H9 (cell line): ENCODE data around the gene SULF2. TPM values are rescaled to one million over a fixed set of nuclear protein-coding genes. Genes with fewer than 3 reads are reported as not detected.

Experiments used
- DNase-seq: peaks from one replicate; pipeline ENCODE4 v3.0.0-alpha.2; 2017
- H2AFZ ChIP-seq: one replicate; pipeline ENCODE4 v1.6.1; 2013; ENCODE audit warnings: mild to moderate bottlenecking, low read length, control low read depth, moderate library complexity
- H2AK5ac ChIP-seq: 2 replicates; pipeline ENCODE4 v1.6.1; 2013; ENCODE audit warnings: low read length, control low read depth, mixed read lengths; ENCODE audit not compliant: insufficient read length
- H2BK120ac ChIP-seq: one replicate; pipeline ENCODE4 v1.6.1; 2013; ENCODE audit warnings: low read depth, mild to moderate bottlenecking, low read length, control low read depth, inconsistent platforms; ENCODE audit not compliant: poor library complexity, severe bottlenecking
- H2BK12ac ChIP-seq: 2 replicates; pipeline ENCODE4 v1.6.1; 2013; ENCODE audit warnings: low read length, control low read depth, mixed read lengths, low read depth; ENCODE audit not compliant: insufficient read length
- H2BK15ac ChIP-seq: 2 replicates; pipeline ENCODE4 v1.6.1; 2013; ENCODE audit warnings: low read depth, low read length, control low read depth
- H2BK20ac ChIP-seq: one replicate; pipeline ENCODE4 v1.6.1; 2013; ENCODE audit warnings: low read depth, mild to moderate bottlenecking, low read length, control low read depth, inconsistent platforms; ENCODE audit not compliant: poor library complexity, severe bottlenecking
- H2BK5ac ChIP-seq: 2 replicates; pipeline ENCODE4 v1.6.1; 2013; ENCODE audit warnings: low read length, control low read depth, mixed read lengths; ENCODE audit not compliant: insufficient read length
- H3K14ac ChIP-seq: 2 replicates; pipeline ENCODE4 v1.6.1; 2013; ENCODE audit warnings: low read length, control low read depth; ENCODE audit not compliant: insufficient read depth
- H3K18ac ChIP-seq: 2 replicates; pipeline ENCODE4 v1.6.1; 2013; ENCODE audit warnings: low read depth, mild to moderate bottlenecking, mixed read lengths, low read length, control low read depth; ENCODE audit not compliant: insufficient read length
- H3K23ac ChIP-seq: 2 replicates; pipeline ENCODE4 v1.6.1; 2013; ENCODE audit warnings: low read length, control low read depth, mixed read lengths, low read depth; ENCODE audit not compliant: insufficient read length
- H3K23me2 ChIP-seq: 2 replicates; pipeline ENCODE4 v1.6.1; 2013; ENCODE audit warnings: low read depth, mild to moderate bottlenecking, mixed read lengths, low read length, control low read depth; ENCODE audit not compliant: insufficient read length, poor library complexity, severe bottlenecking
- H3K27ac ChIP-seq: 2 replicates; pipeline ENCODE4 v1.5.1; 2013; ENCODE audit warnings: low read length, control low read depth, mixed read lengths, low read depth; ENCODE audit not compliant: insufficient read length
- H3K27me3 ChIP-seq: 2 replicates; pipeline ENCODE4 v1.6.1; 2013; ENCODE audit warnings: low read length, control low read depth, inconsistent platforms; ENCODE audit not compliant: insufficient read depth
- H3K4ac ChIP-seq: 2 replicates; pipeline ENCODE4 v1.6.1; 2013; ENCODE audit warnings: low read depth, mild to moderate bottlenecking, control low read depth, inconsistent platforms, low read length, moderate library complexity
- H3K4me1 ChIP-seq: 2 replicates; pipeline ENCODE4 v1.6.1; 2013; ENCODE audit warnings: low read length, control low read depth, inconsistent platforms; ENCODE audit not compliant: insufficient read depth
- H3K4me2 ChIP-seq: 2 replicates; pipeline ENCODE4 v1.6.1; 2013; ENCODE audit warnings: low read length, control low read depth, mixed read lengths; ENCODE audit not compliant: insufficient read length, insufficient read depth
- H3K56ac ChIP-seq: 2 replicates; pipeline ENCODE4 v1.6.1; 2013; ENCODE audit warnings: low read depth, mild to moderate bottlenecking, mixed read lengths, low read length, control low read depth; ENCODE audit not compliant: insufficient read length
- H3K79me1 ChIP-seq: 2 replicates; pipeline ENCODE4 v1.6.1; 2013; ENCODE audit warnings: low read depth, mild to moderate bottlenecking, moderate library complexity, low read length, control low read depth, inconsistent platforms; ENCODE audit not compliant: insufficient read depth, poor library complexity, severe bottlenecking
- H3K79me2 ChIP-seq: 2 replicates; pipeline ENCODE4 v1.6.1; 2013; ENCODE audit warnings: low read length, control low read depth, inconsistent platforms; ENCODE audit not compliant: insufficient read depth
- H3K9ac ChIP-seq: 2 replicates; pipeline ENCODE4 v1.6.1; 2013; ENCODE audit warnings: low read length, control low read depth, mixed read lengths; ENCODE audit not compliant: insufficient read length; ENCODE audit errors: extremely low read depth
- H3K9me3 ChIP-seq: one replicate; pipeline ENCODE4 v1.6.1; 2013; ENCODE audit warnings: low read depth, low read length, inconsistent platforms; ENCODE audit not compliant: control insufficient read depth
- H3T11ph ChIP-seq: one replicate; pipeline ENCODE4 v1.6.1; 2013; ENCODE audit warnings: mild to moderate bottlenecking, low read length, control low read depth, inconsistent platforms
- H4K20me1 ChIP-seq: one replicate; pipeline ENCODE4 v1.6.1; 2013; ENCODE audit not compliant: control insufficient read depth, insufficient read length, insufficient read depth
- H4K5ac ChIP-seq: 2 replicates; pipeline ENCODE4 v1.6.1; 2013; ENCODE audit warnings: low read depth, mild to moderate bottlenecking, mixed read lengths, low read length, control low read depth; ENCODE audit not compliant: insufficient read length
- H4K8ac ChIP-seq: replicated peaks from 2 replicates; pipeline ENCODE4 v1.6.1; 2013; ENCODE audit warnings: low read length, control low read depth, mixed read lengths, low read depth; ENCODE audit not compliant: insufficient read length
- H4K91ac ChIP-seq: 2 replicates; pipeline ENCODE4 v1.6.1; 2013; ENCODE audit warnings: low read depth, mild to moderate bottlenecking, moderate library complexity, mixed read lengths, low read length, control low read depth; ENCODE audit not compliant: insufficient read length
- H3K27ac Mint-ChIP-seq, 3 experiments: 2 replicates in 2 of 3; 3 replicates in 1 of 3; pipeline ENCODE4 v1.8.0; 2020 to 2021; ENCODE audit warnings: mixed read lengths in 3 of 3, mild to moderate bottlenecking in 1 of 3, moderate library complexity in 1 of 3
- H3K27me3 Mint-ChIP-seq: 2 replicates; pipeline ENCODE4 v1.8.0; 2021; ENCODE audit warnings: low read depth, mild to moderate bottlenecking, moderate library complexity, mixed read lengths
- H3K36me3 Mint-ChIP-seq, 3 experiments: 2 replicates in 2 of 3; 3 replicates in 1 of 3; pipeline ENCODE4 v1.8.0; 2020 to 2021; ENCODE audit warnings: low read depth in 3 of 3, mixed read lengths in 3 of 3; ENCODE audit not compliant: insufficient read depth in 1 of 3
- H3K4me1 Mint-ChIP-seq, 2 experiments: 2 replicates each; pipeline ENCODE4 v1.8.0; 2020; ENCODE audit warnings: mixed read lengths in 2 of 2
- H3K4me3 Mint-ChIP-seq, 2 experiments: 2 replicates in 1 of 2; 3 replicates in 1 of 2; pipeline ENCODE4 v1.8.0; 2020 to 2021; ENCODE audit warnings: mild to moderate bottlenecking in 2 of 2, mixed read lengths in 2 of 2, moderate library complexity in 1 of 2
- H3K9me3 Mint-ChIP-seq, 2 experiments: 2 replicates in 1 of 2; 3 replicates in 1 of 2; pipeline ENCODE4 v1.8.0; 2020; ENCODE audit warnings: mild to moderate bottlenecking in 2 of 2, mixed read lengths in 2 of 2, moderate library complexity in 1 of 2
- WGBS: extraction: QIAGEN DNeasy Blood & Tissue Kit; methylation state at CpG from one replicate; pipeline ENCODE4 v1.1.7; 2013; ENCODE audit warnings: missing lambda C conversion rate, low lambda C conversion rate, mixed read lengths; ENCODE audit not compliant: insufficient read length; ENCODE audit errors: extremely low coverage; 5-methylcytosine and 5-hydroxymethylcytosine counted together
- total RNA-seq: library from RNA; stranded (reverse); gene quantifications from 2 replicates; pipeline ENCODE4 v1.2.1, GENCODE V29; 2021
- TF ChIP-seq, protein P1 (sequence below): fragments of 200-600 bp; sonication (generic); conservative IDR thresholded peaks from 3 replicates; pipeline ENCODE4 v1.8.0; 2021; ENCODE audit warnings: antibody characterized with exemption, mild to moderate bottlenecking

Gene SULF2
- total RNA-seq, 1 experiment from 2014 or later: 31.2 TPM

DNA sequence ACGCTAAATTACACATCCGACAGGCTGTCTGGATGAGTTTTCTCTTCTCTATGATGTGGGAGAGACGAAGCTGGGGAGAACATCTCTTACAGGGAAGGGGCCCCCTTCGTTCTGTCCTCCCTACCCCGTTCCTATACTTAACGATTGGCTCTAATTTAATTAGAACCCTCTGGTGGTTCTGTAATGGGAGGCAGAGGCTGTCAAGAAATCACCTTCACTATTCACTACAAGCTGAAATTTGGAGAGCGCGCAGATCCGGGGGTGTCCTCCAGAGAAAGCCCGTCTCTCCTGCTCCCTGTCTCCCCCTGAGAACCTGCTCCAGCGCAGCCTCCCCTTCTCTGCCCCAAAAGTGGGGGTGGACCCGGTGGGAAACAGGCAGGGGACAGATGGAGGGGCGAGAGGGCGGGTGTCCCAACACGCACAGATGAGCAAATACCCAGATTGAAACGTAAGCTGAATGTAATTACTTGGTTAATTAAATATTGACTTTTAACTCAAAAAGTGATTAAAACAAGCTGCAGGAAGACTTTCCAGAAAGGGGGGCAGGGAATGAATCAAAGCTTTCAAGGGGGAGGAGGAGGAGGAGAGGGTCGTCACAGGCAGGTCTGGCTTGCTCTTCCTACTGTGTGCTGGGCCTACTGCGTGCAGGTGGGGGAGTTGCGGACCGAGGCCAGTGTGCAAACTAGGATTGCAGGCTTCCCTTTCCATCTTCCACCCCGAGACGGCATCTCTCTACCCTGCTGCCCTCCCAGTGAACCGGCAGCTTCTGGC, 1.3 kb downstream of the SULF2 start:
- H3K56ac ChIP-seq: no peak overlapping the region
- no peak overlapping the region for H2BK12ac ChIP-seq
- H2BK20ac ChIP-seq: no peak overlapping the region
- peaks cover 13% of the 10 kb centered on the region; the same call in 1 of the 2 replicates for H3K27me3 ChIP-seq
- H4K8ac ChIP-seq: no peak overlapping the region
- no peak overlapping the region for H2BK5ac ChIP-seq
- H3K14ac ChIP-seq: peak overlapping the region; percentile 69
- H4K91ac ChIP-seq: no peak overlapping the region
- H3K23ac ChIP-seq: no peak overlapping the region
- H3K4me1 ChIP-seq: peaks cover 3% of the 10 kb centered on the region; the same call in 1 of the 2 replicates
- H3K9me3 Mint-ChIP-seq: no peaks in the 10 kb centered on the region; a peak in 1 of 5 replicates
- TF ChIP-seq, protein P1, sequence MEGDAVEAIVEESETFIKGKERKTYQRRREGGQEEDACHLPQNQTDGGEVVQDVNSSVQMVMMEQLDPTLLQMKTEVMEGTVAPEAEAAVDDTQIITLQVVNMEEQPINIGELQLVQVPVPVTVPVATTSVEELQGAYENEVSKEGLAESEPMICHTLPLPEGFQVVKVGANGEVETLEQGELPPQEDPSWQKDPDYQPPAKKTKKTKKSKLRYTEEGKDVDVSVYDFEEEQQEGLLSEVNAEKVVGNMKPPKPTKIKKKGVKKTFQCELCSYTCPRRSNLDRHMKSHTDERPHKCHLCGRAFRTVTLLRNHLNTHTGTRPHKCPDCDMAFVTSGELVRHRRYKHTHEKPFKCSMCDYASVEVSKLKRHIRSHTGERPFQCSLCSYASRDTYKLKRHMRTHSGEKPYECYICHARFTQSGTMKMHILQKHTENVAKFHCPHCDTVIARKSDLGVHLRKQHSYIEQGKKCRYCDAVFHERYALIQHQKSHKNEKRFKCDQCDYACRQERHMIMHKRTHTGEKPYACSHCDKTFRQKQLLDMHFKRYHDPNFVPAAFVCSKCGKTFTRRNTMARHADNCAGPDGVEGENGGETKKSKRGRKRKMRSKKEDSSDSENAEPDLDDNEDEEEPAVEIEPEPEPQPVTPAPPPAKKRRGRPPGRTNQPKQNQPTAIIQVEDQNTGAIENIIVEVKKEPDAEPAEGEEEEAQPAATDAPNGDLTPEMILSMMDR: no peak
- no peak overlapping the region for H3K18ac ChIP-seq
- H3K4me1 Mint-ChIP-seq: peaks cover 20 to 26% of the 10 kb centered on the region in 2 experiments
- no peak overlapping the region for H2BK15ac ChIP-seq
- no peaks in the 10 kb centered on the region for H3K9me3 ChIP-seq
- peak overlapping the region; percentile 69 to 81 for H3K4me3 Mint-ChIP-seq
- H2AFZ ChIP-seq: no peak overlapping the region
- no peak overlapping the region for H3K27ac Mint-ChIP-seq
- no peak overlapping the region for H3K27ac ChIP-seq
- H3K36me3 Mint-ChIP-seq: peaks cover 0 to 2% (median 0%) of the 10 kb centered on the region in 3 experiments; a peak in 2 of 7 replicates
- H2AK5ac ChIP-seq: no peak overlapping the region
- peaks cover 10% of the 10 kb centered on the region for H3K23me2 ChIP-seq
- H3K79me1 ChIP-seq: no peaks in the 10 kb centered on the region
- H4K20me1 ChIP-seq: peaks cover 4% of the 10 kb centered on the region
- peaks cover 44% of the 10 kb centered on the region for H3K27me3 Mint-ChIP-seq
- no CpG with 5 or more reads among the region's 23 CpGs for WGBS
- no peak overlapping the region for H4K5ac ChIP-seq
- H3K4ac ChIP-seq: no peak overlapping the region
- no peak overlapping the region for H2BK120ac ChIP-seq
- DNase-seq: no peak
- no peaks in the 10 kb centered on the region for H3K79me2 ChIP-seq
- H3T11ph ChIP-seq: no peak overlapping the region
- peak overlapping the region; percentile 88 for H3K4me2 ChIP-seq
- no peak overlapping the region for H3K9ac ChIP-seq
